HepG2 (cell line): ENCODE results near the gene XRCC5. TPM values are rescaled to one million over a fixed set of nuclear protein-coding genes. Genes with fewer than 3 reads are reported as not detected.

Experiments
- ATAC-seq: fragments of 200-7000 bp; cut with Tn5 transposase; 3 replicates; pipeline ENCODE4 v1.9.1; 2020; ENCODE audit warnings: mild to moderate bottlenecking, moderate library complexity
- BruUV-seq: library from RNA; stranded (reverse); fragments of 400-500 nt; replicated peaks from 2 replicates; lab custom pipeline; 2021; lab: Mats Ljungman, UMichigan
- CTCF ChIA-PET: fragments of 300-600 bp; formaldehyde crosslinking; extraction: SDS; loops from one replicate; lab custom pipeline; 2021; ENCODE audit warnings: low total read pairs, inconsistent platforms, low intra/inter-chr PET ratio; lab: Yijun Ruan, JAX
- POLR2A ChIA-PET: fragments of 350-600 bp; sonication (Branson Sonifier 250); formaldehyde crosslinking; loops from one replicate; lab custom pipeline; 2020; ENCODE audit warnings: antibody characterized with exemption, inconsistent platforms; lab: Yijun Ruan, JAX
- DNase-seq: peaks from one replicate; pipeline ENCODE4 v3.0.0-alpha.2; 2015; ENCODE audit warnings: low spot score
- FAIRE-seq: peaks from 3 replicates; lab custom pipeline; 2011; peaks lifted over from hg19 to GRCh38; lab: Jason Lieb, UNC
- H2AFZ ChIP-seq: one replicate; pipeline ENCODE4 v1.6.1; 2011; ENCODE audit warnings: low read length, inconsistent platforms
- H3K27ac ChIP-seq: fragments of 300-600 bp; 3 replicates; pipeline ENCODE4 v1.8.0; 2011; ENCODE audit warnings: mixed run types, mild to moderate bottlenecking, mixed read lengths, low read length, inconsistent platforms; ENCODE audit not compliant: insufficient read depth; ENCODE audit errors: extremely low read length
- H3K27me3 ChIP-seq, 2 experiments: fragments of 200-600 bp in 1 of 2; 2 replicates in 1 of 2; 3 replicates in 1 of 2; pipeline versions ENCODE4 v1.6.0 to v1.8.0; 2011; ENCODE audit warnings: low read length in 2 of 2, mild to moderate bottlenecking in 2 of 2, moderate library complexity in 2 of 2, inconsistent platforms in 1 of 2; ENCODE audit not compliant: insufficient read depth in 2 of 2, control insufficient read depth in 1 of 2
- H3K36me3 ChIP-seq, 2 experiments: fragments of 200-600 bp in 1 of 2; replicated peaks in 1 of 2; 2 replicates in 1 of 2; 3 replicates in 1 of 2; pipeline versions ENCODE4 v1.5.1 to v1.8.0; 2011; ENCODE audit warnings: low read length in 2 of 2, inconsistent platforms in 1 of 2; ENCODE audit not compliant: insufficient read depth in 2 of 2, control insufficient read depth in 1 of 2
- H3K4me1 ChIP-seq: 2 replicates; pipeline ENCODE4 v1.5.1; 2012; ENCODE audit warnings: low read length, inconsistent platforms; ENCODE audit not compliant: insufficient read depth
- H3K4me2 ChIP-seq: 2 replicates; pipeline ENCODE4 v1.6.0; 2011; ENCODE audit warnings: low read depth, low read length, inconsistent platforms
- H3K4me3 ChIP-seq, 3 experiments: fragments of 200-600 bp in 1 of 3; sonication (generic), shearing (Covaris generic) in 1 of 3; replicated peaks in 1 of 3; 2 replicates each; pipeline ENCODE4 v1.5.1; 2011 to 2016; ENCODE audit warnings: low read length in 3 of 3, inconsistent platforms in 2 of 3, low read depth in 2 of 3, mild to moderate bottlenecking in 2 of 3, control low read depth in 1 of 3, mixed read lengths in 1 of 3; ENCODE audit not compliant: insufficient read depth in 1 of 3
- H3K79me2 ChIP-seq: one replicate; pipeline ENCODE4 v1.6.1; 2011; ENCODE audit warnings: low read length, inconsistent platforms; ENCODE audit not compliant: insufficient read depth
- H3K9ac ChIP-seq: 2 replicates; pipeline ENCODE4 v1.6.0; 2011; ENCODE audit warnings: mild to moderate bottlenecking, low read depth, low read length, inconsistent platforms; ENCODE audit not compliant: insufficient read depth
- H3K9me3 ChIP-seq: 2 replicates; pipeline ENCODE4 v1.5.1; 2012; ENCODE audit warnings: mild to moderate bottlenecking, low read length
- H4K20me1 ChIP-seq: 2 replicates; pipeline ENCODE4 v1.6.0; 2011; ENCODE audit warnings: inconsistent platforms, mild to moderate bottlenecking, low read length, moderate library complexity; ENCODE audit not compliant: insufficient read depth
- ATF7-NPFF ChIP-seq: sonication (generic); formaldehyde crosslinking; IDR thresholded peaks from 2 replicates; pipeline ENCODE4 v1.8.1; 2023; ENCODE audit warnings: mild to moderate bottlenecking, low read depth, missing genetic modification reagents, moderate library complexity
- ATM ChIP-seq: fragments of 450-650 bp; IDR thresholded peaks from 2 replicates; pipeline ENCODE4 v1.7.1; 2017; ENCODE audit warnings: mild to moderate bottlenecking, borderline replicate concordance
- DBP ChIP-seq: sonication (generic); formaldehyde crosslinking; IDR thresholded peaks from 2 replicates; pipeline ENCODE4 v1.4.0; 2020; ENCODE audit warnings: missing genetic modification reagents; ENCODE audit errors: not compliant biosample characterization
- IKZF4 ChIP-seq: sonication (generic); formaldehyde crosslinking; IDR thresholded peaks from 2 replicates; pipeline ENCODE4 v1.5.1; 2020; ENCODE audit warnings: borderline replicate concordance, mild to moderate bottlenecking, low read depth, missing genetic modification reagents; ENCODE audit errors: not compliant biosample characterization
- NR2F2 ChIP-seq: IDR thresholded peaks from 2 replicates; pipeline ENCODE4 v1.6.1; 2012; ENCODE audit warnings: low read depth, inconsistent platforms, borderline replicate concordance
- PREB ChIP-seq: sonication (generic); formaldehyde crosslinking; IDR thresholded peaks from 2 replicates; pipeline ENCODE4 v1.4.0; 2020; ENCODE audit warnings: missing genetic modification reagents
- PRPF4 ChIP-seq: fragments of 200-400 bp; formaldehyde crosslinking; IDR thresholded peaks from 2 replicates; pipeline ENCODE4 v1.6.1; 2016; ENCODE audit warnings: low read length, low read depth; ENCODE audit not compliant: poor library complexity, severe bottlenecking
- SMAD9 ChIP-seq: sonication (generic); formaldehyde crosslinking; IDR thresholded peaks from 2 replicates; pipeline ENCODE4 v1.5.1; 2020; ENCODE audit warnings: mild to moderate bottlenecking, missing genetic modification reagents
- SOX13 ChIP-seq, 3 experiments: fragments of 450-650 bp in 1 of 3; sonication (generic) in 1 of 3; formaldehyde crosslinking in 1 of 3; IDR thresholded peaks in 2 of 3; conservative IDR thresholded peaks in 1 of 3; 2 replicates each; pipeline versions ENCODE4 v1.5.0 to v1.6.1; 2016 to 2020; ENCODE audit warnings: antibody characterized with exemption in 1 of 3, mild to moderate bottlenecking in 1 of 3, missing compliant biosample characterization in 1 of 3, missing genetic modification reagents in 1 of 3, moderate library complexity in 1 of 3
- TEAD3 ChIP-seq: optimal IDR thresholded peaks from 2 replicates; pipeline ENCODE3; 2016; ENCODE audit warnings: borderline replicate concordance
- ZBTB43 ChIP-seq: sonication (generic); formaldehyde crosslinking; conservative IDR thresholded peaks from 2 replicates; pipeline ENCODE4 v1.4.0; 2020; ENCODE audit warnings: missing genetic modification reagents
- ZNF563 ChIP-seq: sonication (generic); formaldehyde crosslinking; IDR thresholded peaks from 2 replicates; pipeline ENCODE4 v1.8.0; 2022; ENCODE audit warnings: mild to moderate bottlenecking, moderate library complexity, missing genetic modification reagents
- WGBS: methylation state at CpG from one replicate; pipeline ENCODE4 v1.1.6; 2017; ENCODE audit warnings: low lambda C conversion rate; 5-methylcytosine and 5-hydroxymethylcytosine counted together
- in situ Hi-C: cut with HindIII; loops from 2 replicates; pipeline ENCODE4 v1.10.0; 2017; ENCODE audit warnings: low pct_unique_long_range_greater_than_20kb; ENCODE audit not compliant: extremely low pct_ligation_motif_present
- intact Hi-C: fragments of 100-400 bp; cut with micrococcal nuclease; formaldehyde crosslinking; loops from one replicate; pipeline ENCODE4 v1.10.0; 2022; ENCODE audit not compliant: unreplicated experiment
- polyA plus RNA-seq, 8 experiments: library from polyadenylated mRNA; depleted of rRNA in 3 of 8; stranded (reverse) in 7 of 8; unstranded in 1 of 8; fragments of >200 nt; fragmentation: Illumina TruSeq in 4 of 8; extraction: Trizol in 4 of 8; gene quantifications; 2 replicates each; pipeline versions ENCODE4 v1.2.1 to v1.2.3, GENCODE V29; 2011 to 2016; ENCODE audit warnings: low read depth in 4 of 8, missing spikeins in 1 of 8, mixed read lengths in 1 of 8; ENCODE audit not compliant: insufficient read depth in 1 of 8
- total RNA-seq, 5 experiments: library from RNA; depleted of rRNA; stranded (reverse); fragments of >200 nt; fragmentation: Illumina TruSeq; extraction: Trizol; gene quantifications; 2 replicates each; pipeline ENCODE4 v1.2.3, GENCODE V29; 2016; ENCODE audit warnings: low read depth in 1 of 5

The XRCC5 gene
- total and polyA plus RNA-seq, 2 of the 13 experiments (the other 11 are each of a cell fraction or from before 2014, with no cell fraction given): 264 to 454 TPM

- no peaks in the 10 kb centered on the region for H3K27me3 ChIP-seq
- FAIRE-seq: no peak
- H3K36me3 ChIP-seq: peaks cover 37 to 94% of the 10 kb centered on the region in 2 experiments
- 98% methylated on average over 4 of the region's 4 CpGs for WGBS
- DNase-seq: no peak
- intact Hi-C loops: no loop called here
- ChIA-PET POLR2A (no interaction called here), CTCF (no interaction called here)
- H2AFZ ChIP-seq: no peak overlapping the region
- peaks cover 13% of the 10 kb centered on the region; the same call in 1 of the 2 replicates for H3K4me1 ChIP-seq
- BruUV-seq: no TSS peak
- H3K9ac ChIP-seq: no peak overlapping the region
- no peak overlapping the region for H3K4me2 ChIP-seq
- in situ Hi-C loops: no loop called here
- TF ChIP-seq ATM (no peak), IKZF4 (CRISPR knock-in tag) (no peak), NR2F2 (no peak), PRPF4 (no peak), ZNF563 (no peak), ATF7-NPFF (no peak), ZBTB43 (CRISPR knock-in tag) (no peak), SOX13 (IDR thresholded peaks at IDR 0.05) (no peak), SOX13 (CRISPR knock-in tag; conservative IDR thresholded peaks at IDR 0.05 in 1 of 2, IDR thresholded peaks at IDR 0.05 in 1 of 2) (no peak), DBP (no peak), TEAD3 (CRISPR knock-in tag) (no peak), PREB (CRISPR knock-in tag) (no peak), SMAD9 (no peak)
- H3K27ac ChIP-seq: no peak overlapping the region
- H3K9me3 ChIP-seq: no peaks in the 10 kb centered on the region
- H4K20me1 ChIP-seq: no peaks in the 10 kb centered on the region; the same call in 1 of the 2 replicates
- H3K79me2 ChIP-seq: no peaks in the 10 kb centered on the region
- ATAC-seq: no peak
- H3K4me3 ChIP-seq: no peak overlapping the region
Measured at GRCh38 chr2:216165711-216166110, 56.6 kb downstream of the XRCC5 start.
